CD4-positive, alpha-beta T cell (primary cell): ENCODE data around the gene VWC2L. TPM values are rescaled to one million over a fixed set of nuclear protein-coding genes. Genes with fewer than 3 reads are reported as not detected.

ENCODE experiments used
- ATAC-seq: fragments of 200-7000 bp; cut with Tn5 transposase; one replicate; pipeline ENCODE4 v1.10.0; 2022; ENCODE audit warnings: mild to moderate bottlenecking; ENCODE audit not compliant: poor library complexity
- CTCF ChIA-PET: fragments of 350-600 bp; sonication (Branson Sonifier 250); formaldehyde crosslinking; loops from one replicate; lab custom pipeline; 2021; ENCODE audit warnings: antibody characterized with exemption, inconsistent platforms; lab: Charles Lee
- POLR2A ChIA-PET: fragments of 350-600 bp; sonication (Branson Sonifier 250); formaldehyde crosslinking; loops from one replicate; lab custom pipeline; 2021; ENCODE audit warnings: antibody characterized with exemption, inconsistent platforms; lab: Charles Lee
- DNase-seq, 14 experiments: peaks; one replicate each; pipeline ENCODE4 v3.0.0-alpha.2; 2013 to 2020; ENCODE audit warnings: mixed read lengths in 2 of 14
- H3K27ac ChIP-seq, 2 donors: one replicate each; pipeline versions ENCODE4 v1.5.1 to v1.7.0; 2013; ENCODE audit warnings: low read length in 2 of 2, low read depth in 1 of 2, mild to moderate bottlenecking in 1 of 2
- H3K27me3 ChIP-seq, 2 experiments: 1 replicate in 1 of 2; 2 replicates in 1 of 2; pipeline versions ENCODE4 v1.6.1 to v1.7.0; 2013; ENCODE audit warnings: low read length in 2 of 2, control low read depth in 1 of 2, mild to moderate bottlenecking in 1 of 2, moderate library complexity in 1 of 2; ENCODE audit not compliant: insufficient read depth in 2 of 2, control insufficient read depth in 1 of 2
- H3K36me3 ChIP-seq: one replicate; pipeline ENCODE4 v1.6.1; 2013; ENCODE audit warnings: low read length, control low read depth; ENCODE audit not compliant: insufficient read depth
- H3K4me1 ChIP-seq: one replicate; pipeline ENCODE4 v1.6.1; 2013; ENCODE audit warnings: low read length, control low read depth; ENCODE audit not compliant: insufficient read depth
- H3K4me3 ChIP-seq: one replicate; pipeline ENCODE4 v1.5.1; 2013; ENCODE audit warnings: mild to moderate bottlenecking, low read length, moderate library complexity
- H3K9me3 ChIP-seq, 2 experiments: 1 replicate in 1 of 2; 2 replicates in 1 of 2; pipeline versions ENCODE4 v1.6.1 to v1.7.0; 2013; ENCODE audit warnings: low read length in 2 of 2, mild to moderate bottlenecking in 2 of 2, control low read depth in 1 of 2, moderate library complexity in 1 of 2; ENCODE audit not compliant: control insufficient read depth in 1 of 2, insufficient read depth in 1 of 2
- H3K27ac Mint-ChIP-seq: one replicate; pipeline ENCODE4 v1.8.0; 2020; ENCODE audit warnings: mixed read lengths
- H3K27me3 Mint-ChIP-seq: one replicate; pipeline ENCODE4 v1.8.0; 2021; ENCODE audit warnings: mixed read lengths
- H3K36me3 Mint-ChIP-seq: one replicate; pipeline ENCODE4 v1.8.0; 2021; ENCODE audit warnings: low read depth, mixed read lengths
- H3K4me1 Mint-ChIP-seq: one replicate; pipeline ENCODE4 v1.8.0; 2021; ENCODE audit warnings: low read depth, mixed read lengths
- H3K4me3 Mint-ChIP-seq: one replicate; pipeline ENCODE4 v1.8.0; 2020; ENCODE audit warnings: mild to moderate bottlenecking, mixed read lengths
- H3K9me3 Mint-ChIP-seq: one replicate; pipeline ENCODE4 v1.8.0; 2020; ENCODE audit warnings: mixed read lengths
- intact Hi-C, 2 experiments: fragments of 100-400 bp; cut with DNase I in 1 of 2; cut with micrococcal nuclease in 1 of 2; formaldehyde crosslinking; loops; one replicate each; pipeline versions ENCODE4 v1.15.1 to v1.9.0; 2023 to 2025; cut with DNase I, micrococcal nuclease
- total RNA-seq, 174 experiments: library from RNA in 2 of 174; stranded (reverse) in 2 of 174; gene quantifications; one replicate each; pipeline ENCODE4 v1.2.3 and lab custom pipeline; 2021 to 2026
- TF ChIP-seq, protein P1 (sequence below): fragments of 200-600 bp; IDR thresholded peaks from one replicate; pipeline ENCODE4 v1.8.0; 2022; ENCODE audit warnings: antibody characterized with exemption, mild to moderate bottlenecking

VWC2L gene
- total RNA-seq, 2 experiments from 2014 or later, result not detected

DNA sequence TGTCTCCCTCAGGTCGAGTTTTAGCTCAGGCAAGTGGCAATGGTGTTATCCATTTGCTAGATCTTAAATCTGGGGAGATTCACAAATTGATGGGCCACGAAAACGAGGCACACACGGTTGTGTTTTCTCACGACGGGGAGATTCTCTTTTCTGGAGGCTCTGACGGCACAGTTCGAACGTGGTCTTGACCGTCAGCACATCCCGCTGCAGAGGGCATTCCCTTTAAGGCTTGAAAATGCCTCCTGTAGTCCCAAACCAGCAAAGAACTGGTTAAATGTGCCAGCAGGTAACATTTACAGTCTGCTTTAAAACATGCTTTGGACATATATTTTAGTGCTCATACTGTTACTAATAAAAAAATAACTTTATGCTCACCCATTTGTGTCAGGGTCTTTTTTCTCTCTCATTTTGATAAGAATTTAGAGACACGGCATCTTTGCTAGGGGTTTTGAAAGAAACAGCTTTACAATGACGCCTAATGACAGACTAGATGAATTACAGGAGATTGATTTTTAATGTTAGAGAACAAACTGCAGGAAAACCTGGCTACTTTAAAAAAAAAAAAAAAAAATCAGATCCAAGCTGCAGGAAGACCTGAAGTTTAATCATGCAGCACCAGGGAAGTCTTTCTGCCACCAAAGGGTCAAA lies 602 bp upstream of the VWC2L start:
- no peaks in the 10 kb centered on the region for H3K9me3 Mint-ChIP-seq
- ChIA-PET POLR2A (no interaction called here), CTCF (no interaction called here)
- intact Hi-C loops, result no loop called here
- no peaks in the 10 kb centered on the region for H3K27me3 Mint-ChIP-seq
- H3K4me1 Mint-ChIP-seq, result no peaks in the 10 kb centered on the region
- no peak overlapping the region for H3K27ac Mint-ChIP-seq
- no peaks in the 10 kb centered on the region for H3K27me3 ChIP-seq
- H3K36me3 ChIP-seq, result no peaks in the 10 kb centered on the region
- no peaks in the 10 kb centered on the region for H3K4me1 ChIP-seq
- TF ChIP-seq, protein P1, sequence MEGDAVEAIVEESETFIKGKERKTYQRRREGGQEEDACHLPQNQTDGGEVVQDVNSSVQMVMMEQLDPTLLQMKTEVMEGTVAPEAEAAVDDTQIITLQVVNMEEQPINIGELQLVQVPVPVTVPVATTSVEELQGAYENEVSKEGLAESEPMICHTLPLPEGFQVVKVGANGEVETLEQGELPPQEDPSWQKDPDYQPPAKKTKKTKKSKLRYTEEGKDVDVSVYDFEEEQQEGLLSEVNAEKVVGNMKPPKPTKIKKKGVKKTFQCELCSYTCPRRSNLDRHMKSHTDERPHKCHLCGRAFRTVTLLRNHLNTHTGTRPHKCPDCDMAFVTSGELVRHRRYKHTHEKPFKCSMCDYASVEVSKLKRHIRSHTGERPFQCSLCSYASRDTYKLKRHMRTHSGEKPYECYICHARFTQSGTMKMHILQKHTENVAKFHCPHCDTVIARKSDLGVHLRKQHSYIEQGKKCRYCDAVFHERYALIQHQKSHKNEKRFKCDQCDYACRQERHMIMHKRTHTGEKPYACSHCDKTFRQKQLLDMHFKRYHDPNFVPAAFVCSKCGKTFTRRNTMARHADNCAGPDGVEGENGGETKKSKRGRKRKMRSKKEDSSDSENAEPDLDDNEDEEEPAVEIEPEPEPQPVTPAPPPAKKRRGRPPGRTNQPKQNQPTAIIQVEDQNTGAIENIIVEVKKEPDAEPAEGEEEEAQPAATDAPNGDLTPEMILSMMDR, result no peak
- no peak for ATAC-seq
- no peaks in the 10 kb centered on the region for H3K36me3 Mint-ChIP-seq
- H3K27ac ChIP-seq, result no peak overlapping the region
- no peak overlapping the region for H3K4me3 Mint-ChIP-seq
- DNase-seq, result no peak
- H3K9me3 ChIP-seq, result peaks cover 0 to 3% of the 10 kb centered on the region in 2 experiments
- H3K4me3 ChIP-seq, result no peak overlapping the region

DNA sequence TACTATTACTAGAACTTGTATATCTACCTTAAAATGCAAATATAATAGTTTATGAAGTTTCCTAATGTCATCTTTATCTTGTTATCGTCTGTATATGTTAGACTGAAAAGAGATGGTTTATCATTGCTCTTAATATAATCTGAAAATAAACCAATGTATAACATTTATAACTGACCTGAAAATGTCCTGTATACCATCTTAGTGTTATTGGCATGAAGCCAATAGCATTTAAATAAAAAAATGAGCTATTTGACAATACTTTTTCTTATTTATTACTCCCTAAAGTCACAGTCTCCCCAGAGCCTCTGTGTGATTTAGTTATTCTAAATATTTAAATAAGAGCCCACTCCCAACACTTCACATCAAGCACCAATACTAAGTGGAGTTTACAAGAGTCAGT lies 1.8 kb downstream of the VWC2L start:
- ATAC-seq (no peak), DNase-seq (no peak)
- H3K27ac Mint-ChIP-seq, result no peak overlapping the region
- ChIA-PET POLR2A (no interaction called here), CTCF (no interaction called here)
- TF ChIP-seq, protein P1, result no peak
- intact Hi-C loops, result no loop called here
- H3K9me3 ChIP-seq, result peaks cover 0 to 3% of the 10 kb centered on the region in 2 experiments
- no peak overlapping the region for H3K27ac ChIP-seq
- no peaks in the 10 kb centered on the region for H3K4me1 ChIP-seq
- H3K4me3 ChIP-seq, result no peak overlapping the region
- H3K27me3 Mint-ChIP-seq, result no peaks in the 10 kb centered on the region
- no peaks in the 10 kb centered on the region for H3K36me3 ChIP-seq
- no peaks in the 10 kb centered on the region for H3K36me3 Mint-ChIP-seq
- no peaks in the 10 kb centered on the region for H3K27me3 ChIP-seq
- no peak overlapping the region for H3K4me3 Mint-ChIP-seq
- H3K4me1 Mint-ChIP-seq, result no peaks in the 10 kb centered on the region
- H3K9me3 Mint-ChIP-seq, result peaks cover 4% of the 10 kb centered on the region

DNA sequence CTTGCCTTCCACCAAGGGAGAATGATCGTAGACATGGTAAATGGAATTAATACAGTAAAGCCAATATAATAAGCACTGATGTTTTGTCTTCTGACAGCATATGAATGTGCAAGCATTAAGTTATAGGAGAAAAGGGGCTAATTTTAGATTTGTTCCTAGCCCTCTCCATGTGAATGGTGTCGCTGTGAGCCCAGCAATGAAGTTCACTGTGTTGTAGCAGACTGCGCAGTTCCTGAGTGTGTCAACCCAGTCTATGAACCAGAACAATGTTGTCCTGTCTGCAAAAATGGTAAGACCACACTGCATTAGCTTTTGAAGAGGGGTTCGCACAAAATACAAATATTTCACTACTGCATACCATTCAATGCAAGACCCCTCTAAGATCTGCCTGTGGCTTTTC lies 25.6 kb downstream of the VWC2L start:
- TF ChIP-seq, protein P1, result no peak
- H3K36me3 ChIP-seq, result no peaks in the 10 kb centered on the region
- no peaks in the 10 kb centered on the region for H3K27me3 ChIP-seq
- no peak overlapping the region for H3K4me3 ChIP-seq
- DNase-seq, result no peak
- Mint-ChIP-seq H3K27me3 (no peaks in the 10 kb centered on the region), H3K4me1 (no peaks in the 10 kb centered on the region), H3K27ac (no peak overlapping the region), H3K9me3 (no peaks in the 10 kb centered on the region), H3K36me3 (no peaks in the 10 kb centered on the region), H3K4me3 (no peak overlapping the region)
- POLR2A ChIA-PET, result no interaction called here
- no peak for ATAC-seq
- no peaks in the 10 kb centered on the region for H3K9me3 ChIP-seq
- CTCF ChIA-PET, result no interaction called here
- H3K27ac ChIP-seq, result no peak overlapping the region
- intact Hi-C loops, result no loop called here
- no peaks in the 10 kb centered on the region for H3K4me1 ChIP-seq
